ENCODE data around the gene CASKIN1. TPM values are rescaled to one million over a fixed set of nuclear protein-coding genes. Genes with fewer than 3 reads are reported as not detected.

CASKIN1 gene
- total and polyA plus RNA-seq, 10 of the 15 experiments (the other 5 are each of a cell fraction or from before 2014, with no cell fraction given): 0.03 to 0.33 (median 0.11) TPM; not detected in 5

GRCh38 chr16:2186505-2186904 is 9.9 kb downstream of the CASKIN1 start:
- Histone ChIP-seq H3K9me3 (replicated peaks; ENCODE audit: control insufficient read depth, insufficient read depth, low read length) (no peaks in the 10 kb centered on the region), H3K9ac (ENCODE audit: control insufficient read depth, insufficient read depth, low read length) (no peak overlapping the region), H3K36me3 (ENCODE audit: control insufficient read depth in 2 of 2, insufficient read depth in 2 of 2, low read length in 1 of 2) (no peaks in the 10 kb centered on the region), H2AFZ (ENCODE audit: control insufficient read depth, low read depth, low read length) (no peak overlapping the region), H3K79me2 (ENCODE audit: control insufficient read depth, insufficient read depth, low read length) (no peaks in the 10 kb centered on the region), H3K4me3 (no peak overlapping the region), H3K4me1 (ENCODE audit: control insufficient read depth, insufficient read depth, low read length) (no peaks in the 10 kb centered on the region), H3K27ac (ENCODE audit: control insufficient read depth, insufficient read depth) (no peak overlapping the region), H4K20me1 (ENCODE audit: control insufficient read depth, insufficient read depth) (no peaks in the 10 kb centered on the region), H3K27me3 (replicated peaks in 1 of 2; ENCODE audit: control insufficient read depth in 2 of 2, insufficient read depth in 2 of 2, low read length in 1 of 2) (no peaks in the 10 kb centered on the region; a peak in 1 of 4 replicates), H3K4me2 (ENCODE audit: control insufficient read depth, insufficient read depth) (no peak overlapping the region)
- DNase-seq (ENCODE audit: low read depth, low spot score) (no peak), FAIRE-seq (no peak), ATAC-seq (no peak)
- BruUV-seq (replicated peaks): no TSS peak
- in situ Hi-C loops (cut with MboI): no loop called here
- SMC1A ChIA-PET (ENCODE audit: uncharacterized antibody, unreplicated experiment): no interaction called here
- WGBS (ENCODE audit: insufficient coverage, insufficient replicate concordance, low lambda C conversion rate, missing lambda C conversion rate): 61% methylated on average over 20 of the region's 20 CpGs
- intact Hi-C loops (cut with micrococcal nuclease; ENCODE audit: unreplicated experiment): no loop called here
- RAD21 ChIA-PET (ENCODE audit: unreplicated experiment): no interaction called here
- POLR2A ChIA-PET: no interaction called here
- CTCF ChIA-PET: no interaction called here
- TF ChIP-seq CEBPZ (IDR thresholded peaks at IDR 0.05; ENCODE audit: low read depth, low read length) (no peak), SRF (IDR thresholded peaks at IDR 0.05; ENCODE audit: low read depth in 2 of 2, low read length in 2 of 2) (no peak), POU2F2 (IDR thresholded peaks at IDR 0.05; ENCODE audit: borderline replicate concordance, low read depth, low read length) (no peak), SPI1 (IDR thresholded peaks at IDR 0.05; ENCODE audit: borderline replicate concordance, insufficient read depth, low read depth, low read length) (no peak), HSF1 (IDR thresholded peaks at IDR 0.05; ENCODE audit: low read depth, low read length) (no peak), ZNF592 (IDR thresholded peaks at IDR 0.05) (no peak), NR2F1 (conservative IDR thresholded peaks at IDR 0.05) (no peak), CBX3 (IDR thresholded peaks at IDR 0.05; ENCODE audit: borderline replicate concordance, low read depth) (no peak), IKZF1 (conservative IDR thresholded peaks at IDR 0.05) (no peak), CEBPB (IDR thresholded peaks at IDR 0.05; ENCODE audit: borderline replicate concordance in 1 of 2, low read depth in 2 of 2, low read length in 2 of 2) (no peak)
- TF ChIP-seq, protein P1, sequence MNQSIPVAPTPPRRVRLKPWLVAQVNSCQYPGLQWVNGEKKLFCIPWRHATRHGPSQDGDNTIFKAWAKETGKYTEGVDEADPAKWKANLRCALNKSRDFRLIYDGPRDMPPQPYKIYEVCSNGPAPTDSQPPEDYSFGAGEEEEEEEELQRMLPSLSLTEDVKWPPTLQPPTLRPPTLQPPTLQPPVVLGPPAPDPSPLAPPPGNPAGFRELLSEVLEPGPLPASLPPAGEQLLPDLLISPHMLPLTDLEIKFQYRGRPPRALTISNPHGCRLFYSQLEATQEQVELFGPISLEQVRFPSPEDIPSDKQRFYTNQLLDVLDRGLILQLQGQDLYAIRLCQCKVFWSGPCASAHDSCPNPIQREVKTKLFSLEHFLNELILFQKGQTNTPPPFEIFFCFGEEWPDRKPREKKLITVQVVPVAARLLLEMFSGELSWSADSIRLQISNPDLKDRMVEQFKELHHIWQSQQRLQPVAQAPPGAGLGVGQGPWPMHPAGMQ (IDR thresholded peaks at IDR 0.05; ENCODE audit: borderline replicate concordance): no peak
- TF ChIP-seq, protein P2, sequence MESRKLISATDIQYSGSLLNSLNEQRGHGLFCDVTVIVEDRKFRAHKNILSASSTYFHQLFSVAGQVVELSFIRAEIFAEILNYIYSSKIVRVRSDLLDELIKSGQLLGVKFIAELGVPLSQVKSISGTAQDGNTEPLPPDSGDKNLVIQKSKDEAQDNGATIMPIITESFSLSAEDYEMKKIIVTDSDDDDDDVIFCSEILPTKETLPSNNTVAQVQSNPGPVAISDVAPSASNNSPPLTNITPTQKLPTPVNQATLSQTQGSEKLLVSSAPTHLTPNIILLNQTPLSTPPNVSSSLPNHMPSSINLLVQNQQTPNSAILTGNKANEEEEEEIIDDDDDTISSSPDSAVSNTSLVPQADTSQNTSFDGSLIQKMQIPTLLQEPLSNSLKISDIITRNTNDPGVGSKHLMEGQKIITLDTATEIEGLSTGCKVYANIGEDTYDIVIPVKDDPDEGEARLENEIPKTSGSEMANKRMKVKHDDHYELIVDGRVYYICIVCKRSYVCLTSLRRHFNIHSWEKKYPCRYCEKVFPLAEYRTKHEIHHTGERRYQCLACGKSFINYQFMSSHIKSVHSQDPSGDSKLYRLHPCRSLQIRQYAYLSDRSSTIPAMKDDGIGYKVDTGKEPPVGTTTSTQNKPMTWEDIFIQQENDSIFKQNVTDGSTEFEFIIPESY (IDR thresholded peaks at IDR 0.05): no peak
